ENCODE measurements around the gene MAGI2.

MAGI2 gene

DNA sequence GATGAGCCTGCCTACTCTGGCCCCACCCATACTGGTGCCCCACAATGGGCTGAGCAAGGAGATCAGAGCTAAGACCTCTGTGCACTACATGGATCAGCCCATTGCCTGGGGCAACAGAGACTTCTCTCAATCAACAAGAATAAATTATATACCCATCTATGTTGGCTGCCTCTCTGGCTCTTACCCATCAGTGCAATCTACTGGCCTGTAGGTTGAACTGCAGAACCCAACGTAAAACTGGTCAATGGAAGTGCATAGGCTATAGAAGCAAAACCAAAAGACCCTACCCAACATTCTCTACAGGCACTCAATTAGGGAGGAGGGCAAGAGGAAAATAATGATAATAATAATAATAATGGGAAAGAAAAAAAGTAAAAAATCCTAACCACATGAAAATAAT, 574.3 kb downstream of the MAGI2 start:
- DNase-seq = no peak

DNA sequence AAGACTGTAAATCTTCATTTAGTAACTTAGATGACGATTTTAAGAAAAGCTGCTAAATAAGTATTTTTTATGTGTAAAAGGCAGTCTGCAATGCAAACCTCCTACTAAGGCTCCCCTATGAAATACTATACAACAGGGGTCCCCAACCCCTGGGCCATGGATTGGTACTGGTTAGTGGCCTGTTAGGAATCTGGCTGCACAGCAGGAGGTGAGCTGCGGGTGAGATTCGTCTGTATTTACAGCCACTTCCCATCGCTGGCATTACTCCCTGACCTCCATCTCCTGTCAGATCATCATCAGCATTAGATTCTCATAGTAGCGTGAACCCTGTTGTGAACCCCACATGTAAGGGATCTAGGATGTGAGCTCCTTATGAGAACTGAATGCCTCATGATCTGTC, 580.4 kb downstream of the MAGI2 start:
- DNase-seq = no peak

- DNase-seq = no peak
Measured at GRCh38 chr7:78864339-78864738, 589.1 kb downstream of the MAGI2 start.

DNA sequence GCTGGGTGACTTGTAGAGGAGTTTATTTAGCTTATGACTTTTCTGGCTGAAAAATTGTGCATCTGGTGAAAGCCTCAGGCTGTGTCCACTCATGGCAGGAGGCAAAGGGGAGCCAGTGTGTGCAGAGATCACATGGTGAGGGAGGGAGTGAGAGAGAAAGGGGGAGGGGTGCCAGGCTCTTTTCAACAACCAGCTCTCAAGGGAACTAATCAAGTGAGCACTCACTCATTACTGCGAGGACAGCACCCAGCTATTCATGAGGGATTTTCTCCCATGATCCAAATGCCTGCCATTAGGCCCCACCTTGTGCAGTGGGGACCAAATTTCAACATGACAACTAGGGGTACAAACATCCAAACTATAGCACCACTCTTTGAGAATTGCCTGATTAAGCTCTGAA, 590.2 kb downstream of the MAGI2 start:
- no peak for DNase-seq

DNA sequence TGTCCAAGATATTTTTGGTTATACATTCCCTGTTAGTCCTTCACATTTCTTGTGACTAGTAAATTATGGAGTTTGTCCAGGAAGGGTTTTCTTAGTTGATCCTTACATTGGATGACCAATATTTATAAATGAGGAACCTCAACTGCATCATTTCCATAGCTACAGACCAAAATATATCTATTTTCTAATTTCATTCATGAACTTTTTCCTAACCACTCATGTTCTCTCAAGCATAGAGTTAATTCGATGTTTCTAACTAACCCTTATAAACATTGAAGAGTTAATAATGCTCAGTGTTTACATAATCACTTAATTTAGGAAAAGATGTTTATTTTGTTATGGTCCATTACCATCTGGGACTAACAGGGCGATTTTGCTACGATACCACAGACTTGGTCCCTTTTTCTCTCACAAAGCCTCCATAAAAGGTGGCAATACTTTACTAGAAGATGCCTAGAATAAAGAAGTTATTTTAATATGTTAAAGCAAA, 591.0 kb downstream of the MAGI2 start:
- DNase-seq = no peak

DNA sequence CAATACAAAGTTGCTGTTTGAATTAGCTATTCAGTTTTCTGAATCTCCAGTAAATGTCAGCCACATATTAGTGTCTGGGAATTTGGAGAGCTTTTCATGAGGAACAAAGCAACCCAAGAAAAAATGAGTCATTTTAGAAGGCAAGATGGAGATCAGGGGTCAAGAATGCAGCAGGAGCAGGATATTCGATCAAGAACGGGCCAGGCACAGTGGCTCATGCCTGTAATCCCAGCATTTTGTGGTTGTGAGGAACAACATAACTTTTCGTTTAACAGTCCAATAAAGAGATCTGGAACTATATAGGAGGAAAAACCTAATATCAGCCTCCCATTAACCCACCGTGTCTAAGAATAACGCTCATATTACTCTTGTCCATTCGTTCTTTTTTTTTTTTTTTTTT, 600.5 kb downstream of the MAGI2 start:
- no peak for DNase-seq

DNA sequence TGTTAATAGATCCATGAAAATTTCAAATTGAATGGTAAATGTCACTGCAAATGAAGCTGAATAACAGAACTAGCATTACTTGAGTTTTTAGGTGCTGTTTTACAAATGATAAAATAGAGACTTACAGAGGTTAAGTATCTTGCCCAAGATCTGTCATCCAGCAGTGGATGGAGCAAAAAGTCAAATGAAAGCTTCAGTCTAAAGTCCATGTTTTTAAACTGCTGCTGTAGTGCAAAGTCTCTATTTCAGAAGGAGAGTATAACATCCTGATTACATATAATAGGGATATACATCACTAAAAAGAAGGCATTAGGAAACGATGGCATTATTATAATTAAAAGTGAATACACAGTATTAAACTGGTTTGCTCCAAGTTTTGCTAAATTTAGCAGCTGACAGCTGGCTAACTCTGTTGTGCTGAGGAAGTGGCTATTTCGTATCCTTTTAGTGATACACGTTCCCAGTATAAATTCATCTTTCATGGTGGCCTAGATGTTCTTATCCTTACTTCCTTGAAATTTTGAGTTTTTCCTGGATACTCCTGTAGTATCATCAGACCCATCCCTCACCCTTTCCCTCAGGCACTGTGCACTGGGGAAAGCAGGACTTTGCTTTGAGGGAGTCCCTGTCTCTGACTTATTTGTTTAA, 603.2 kb downstream of the MAGI2 start:
- DNase-seq = no peak

DNA sequence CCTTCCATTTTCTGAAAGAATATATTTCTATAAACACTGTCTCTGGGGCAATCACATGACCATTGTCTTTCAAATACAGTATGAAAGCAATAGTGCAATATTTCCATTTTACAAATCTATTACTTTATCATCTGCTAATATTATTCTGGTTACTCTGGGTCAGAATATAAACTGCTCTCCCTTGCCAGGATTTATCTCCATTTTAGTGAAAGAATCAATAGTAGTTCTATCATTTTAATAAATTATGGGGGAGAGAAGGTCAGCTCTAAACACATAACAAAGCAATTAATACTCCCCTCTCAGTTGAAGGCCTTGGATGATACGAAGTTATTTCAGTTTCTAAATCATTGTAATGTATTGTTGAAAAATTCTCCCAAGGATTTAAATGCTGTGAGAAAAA, 608.3 kb downstream of the MAGI2 start:
- DNase-seq = no peak

- DNase-seq = no peak
Measured at GRCh38 chr7:78842068-78842467, 611.4 kb downstream of the MAGI2 start.

GRCh38 chr7:78835897-78836296, 617.6 kb downstream of the MAGI2 start:
- DNase-seq = no peak

- DNase-seq = no peak
Measured at GRCh38 chr7:78828317-78828716, 625.1 kb downstream of the MAGI2 start.

- DNase-seq = no peak
Measured at GRCh38 chr7:78803501-78804127, 649.9 kb downstream of the MAGI2 start.

DNA sequence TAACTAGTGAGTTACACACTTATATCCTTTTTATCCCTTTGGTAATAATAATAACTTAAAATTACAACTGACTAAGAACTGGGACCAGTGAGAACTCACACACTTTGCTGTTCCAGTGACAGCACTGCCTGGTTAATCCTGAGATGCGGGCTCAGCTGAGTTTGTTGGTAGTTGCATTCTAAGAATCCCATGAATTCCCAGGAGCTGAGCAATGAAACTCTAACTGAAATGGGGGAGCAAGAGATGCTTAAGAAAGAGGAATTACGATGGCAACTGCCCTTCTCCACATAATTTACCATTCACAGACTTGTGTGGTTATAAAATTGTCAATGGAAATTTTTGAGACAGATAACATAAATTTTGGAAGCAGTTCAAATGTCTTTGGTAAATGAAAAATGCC, 659.4 kb downstream of the MAGI2 start:
- DNase-seq = no peak

- DNase-seq = no peak
Measured at GRCh38 chr7:78792624-78793023, 660.8 kb downstream of the MAGI2 start.

DNA sequence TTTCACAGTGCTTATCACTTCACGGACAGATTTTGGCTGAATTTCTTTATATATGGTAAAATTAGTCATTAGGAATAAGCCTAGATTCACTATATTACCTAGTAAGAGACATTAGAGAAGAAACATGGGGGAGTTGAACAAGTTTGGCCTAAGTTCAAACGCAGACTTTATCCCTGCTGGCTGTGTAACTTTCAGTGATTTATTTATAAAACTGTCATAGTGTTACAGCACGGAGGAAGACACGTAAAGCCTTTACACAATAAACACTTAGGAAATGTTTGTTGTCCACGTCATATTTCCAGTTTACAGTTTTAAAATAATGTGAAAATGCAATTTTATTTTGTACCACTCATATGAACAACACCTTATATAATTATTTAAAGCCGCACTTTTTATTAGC, 661.5 kb downstream of the MAGI2 start:
- no peak for DNase-seq

DNA sequence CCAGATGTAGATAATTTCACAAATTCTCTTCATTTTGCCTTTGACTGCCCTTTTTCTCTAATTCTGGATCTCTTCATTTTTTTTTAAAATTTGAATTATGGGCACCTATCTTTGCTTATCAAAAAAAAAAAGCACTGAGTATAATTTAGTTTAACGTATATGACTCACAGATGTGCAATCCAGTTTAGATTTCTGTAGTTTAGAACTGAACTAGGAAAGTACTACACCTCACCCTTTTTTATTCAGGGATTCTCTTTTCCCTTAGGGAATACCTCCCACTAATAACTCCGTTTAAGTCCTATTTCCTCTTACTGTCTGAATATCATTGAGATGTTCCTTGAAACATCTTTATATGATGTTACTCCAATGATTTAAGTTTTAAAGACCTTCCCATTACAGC, 665.0 kb downstream of the MAGI2 start:
- DNase-seq = no peak

- DNase-seq = no peak
Measured at GRCh38 chr7:78787854-78788253, 665.6 kb downstream of the MAGI2 start.

- DNase-seq = no peak
Measured at GRCh38 chr7:78786055-78786454, 667.4 kb downstream of the MAGI2 start.

- DNase-seq = no peak
Measured at GRCh38 chr7:78783179-78783962, 670.1 kb downstream of the MAGI2 start.

DNA sequence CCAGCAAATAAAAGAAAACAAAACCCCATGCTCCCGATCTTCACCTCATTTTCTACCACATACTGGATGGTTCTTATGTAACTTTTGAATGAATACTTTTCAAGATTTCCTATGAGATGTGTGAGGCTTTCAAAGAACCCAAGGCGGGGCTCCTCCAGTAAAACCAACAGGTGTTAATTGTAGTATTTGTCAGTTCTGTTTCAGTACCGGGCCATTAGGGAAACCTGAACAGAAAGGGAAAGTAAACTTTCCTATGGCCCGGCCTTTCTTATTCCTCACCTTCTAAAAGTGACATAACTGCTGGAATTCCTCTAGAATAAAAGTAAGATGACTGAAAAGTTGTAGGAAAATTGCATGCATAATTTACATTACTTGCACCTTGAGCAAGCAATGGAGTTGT, 672.9 kb downstream of the MAGI2 start:
- DNase-seq = no peak

GRCh38 chr7:78779788-78780187, 673.7 kb downstream of the MAGI2 start:
- DNase-seq = no peak

DNA sequence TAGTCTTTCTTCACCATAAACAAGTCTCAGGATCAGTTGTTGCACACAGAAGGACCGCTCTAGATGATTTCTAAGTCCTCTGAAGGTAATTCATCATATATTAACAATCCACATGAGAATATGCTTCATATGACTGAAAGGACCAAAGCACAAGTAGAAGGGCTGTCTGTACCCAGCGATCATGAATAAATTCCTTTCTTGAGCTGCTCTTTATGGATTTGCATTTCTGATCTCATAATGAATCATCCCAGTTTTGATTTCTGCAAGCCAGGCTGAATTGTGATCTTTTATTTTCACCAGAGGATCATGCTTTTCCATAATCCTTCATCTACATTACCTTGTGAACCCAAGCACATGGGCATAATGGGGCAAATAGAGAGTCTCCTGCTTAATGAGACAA, 675.6 kb downstream of the MAGI2 start:
- DNase-seq = no peak

- no peak for DNase-seq
Measured at GRCh38 chr7:78770422-78771410, 682.8 kb downstream of the MAGI2 start.

Data from activated T-cell treated with anti-CD3 and anti-CD28 coated beads, Interleukin-2, amount 50 U/mL, for 48 hours (primary cell).